LoVo (cell line): ENCODE data around the gene SMIM24.
"Not testable (repeated sequence)": the region's sequence is repeated elsewhere in the genome, so short reads cannot be mapped to it uniquely, and the experiment has no call there.

Experiments
- DNase-seq: peaks from one replicate; pipeline ENCODE4 v3.0.0-alpha.2; 2016; ENCODE audit warnings: low spot score

The SMIM24 gene

GRCh38 chr19:3455960-3456601 is 24.2 kb downstream of the SMIM24 start:
- DNase-seq: no peak

GRCh38 chr19:3455393-3455955 is 24.9 kb downstream of the SMIM24 start:
- DNase-seq: no peak

GRCh38 chr19:3454656-3455392 is 25.5 kb downstream of the SMIM24 start:
- DNase-seq: no peak

GRCh38 chr19:3453840-3454239 is 26.5 kb downstream of the SMIM24 start:
- DNase-seq: no peak

- not testable (repeated sequence) for DNase-seq
These were observed 27.4 kb downstream of the SMIM24 start for GRCh38 chr19:3452942-3453214.

- DNase-seq: no peak
These were observed 28.0 kb downstream of the SMIM24 start for GRCh38 chr19:3452171-3452941.

GRCh38 chr19:3451451-3451866 is 28.9 kb downstream of the SMIM24 start:
- DNase-seq: no peak

- DNase-seq: no peak
These were observed 29.4 kb downstream of the SMIM24 start for GRCh38 chr19:3450796-3451411.

- no peak for DNase-seq
These were observed 31.6 kb downstream of the SMIM24 start for GRCh38 chr19:3448616-3449334.

GRCh38 chr19:3446657-3447056 is 33.7 kb downstream of the SMIM24 start:
- DNase-seq: not testable (repeated sequence)

- DNase-seq: no peak
These were observed 35.6 kb downstream of the SMIM24 start for GRCh38 chr19:3444695-3445234.

GRCh38 chr19:3443840-3444694 is 36.3 kb downstream of the SMIM24 start:
- no peak for DNase-seq

GRCh38 chr19:3442487-3443071 is 37.7 kb downstream of the SMIM24 start:
- no peak for DNase-seq

GRCh38 chr19:3441986-3442329 is 38.4 kb downstream of the SMIM24 start:
- DNase-seq: no peak

GRCh38 chr19:3441089-3441985 is 39.0 kb downstream of the SMIM24 start:
- no peak for DNase-seq

GRCh38 chr19:3440082-3440481 is 40.2 kb downstream of the SMIM24 start:
- no peak for DNase-seq

- peak; percentile 94 for DNase-seq
These were observed 45.4 kb downstream of the SMIM24 start for GRCh38 chr19:3434630-3435553.
